GM23248 (cell line): ENCODE data around the gene VPS26C. TPM values are rescaled to one million over a fixed set of nuclear protein-coding genes. Genes with fewer than 3 reads are reported as not detected.

Experiments used
- DNase-seq: peaks from one replicate; pipeline ENCODE4 v3.0.0-alpha.2; 2015
- H2AFZ ChIP-seq: fragments of 200-600 bp; sonication (generic); 2 replicates; pipeline ENCODE4 v1.6.1; 2016; ENCODE audit warnings: antibody characterized with exemption
- H3F3A ChIP-seq: fragments of 200-600 bp; sonication (generic); 2 replicates; pipeline ENCODE4 v1.6.1; 2016; ENCODE audit warnings: mild to moderate bottlenecking, antibody characterized with exemption, mixed run types; ENCODE audit not compliant: insufficient read depth
- H3K27ac ChIP-seq: fragments of 200-600 bp; sonication (generic); 2 replicates; pipeline ENCODE4 v1.5.1; 2016; ENCODE audit warnings: mild to moderate bottlenecking
- H3K27me3 ChIP-seq: fragments of 200-600 bp; sonication (generic); replicated peaks from 2 replicates; pipeline ENCODE4 v1.6.1; 2016; ENCODE audit warnings: mild to moderate bottlenecking; ENCODE audit not compliant: insufficient read depth
- H3K36me3 ChIP-seq: fragments of 200-600 bp; sonication (generic); 2 replicates; pipeline ENCODE4 v1.6.1; 2016; ENCODE audit warnings: low read depth, mild to moderate bottlenecking
- H3K4me1 ChIP-seq: fragments of 200-600 bp; sonication (generic); 2 replicates; pipeline ENCODE4 v1.6.1; 2016; ENCODE audit warnings: mild to moderate bottlenecking; ENCODE audit not compliant: insufficient read depth
- H3K4me2 ChIP-seq: fragments of 200-600 bp; sonication (generic); one replicate; pipeline ENCODE4 v1.6.1; 2016; ENCODE audit warnings: mild to moderate bottlenecking; ENCODE audit not compliant: unreplicated experiment
- H3K4me3 ChIP-seq: fragments of 200-600 bp; sonication (generic); 2 replicates; pipeline ENCODE4 v1.5.1; 2016; ENCODE audit warnings: mild to moderate bottlenecking
- H3K79me2 ChIP-seq: fragments of 200-600 bp; sonication (generic); 2 replicates; pipeline ENCODE4 v1.6.1; 2016; ENCODE audit warnings: mild to moderate bottlenecking; ENCODE audit not compliant: insufficient read depth
- H3K9ac ChIP-seq: fragments of 200-600 bp; sonication (generic); 2 replicates; pipeline ENCODE4 v1.6.1; 2016; ENCODE audit warnings: mild to moderate bottlenecking
- H3K9me2 ChIP-seq: fragments of 200-600 bp; sonication (generic); 2 replicates; pipeline ENCODE4 v1.6.1; 2016; ENCODE audit warnings: mixed run types, mild to moderate bottlenecking, moderate library complexity; ENCODE audit not compliant: insufficient read depth
- H3K9me3 ChIP-seq: fragments of 200-600 bp; sonication (generic); one replicate; pipeline ENCODE4 v1.6.1; 2017; ENCODE audit warnings: low read depth
- H4K20me1 ChIP-seq: fragments of 200-600 bp; sonication (generic); 2 replicates; pipeline ENCODE4 v1.6.0; 2016; ENCODE audit not compliant: insufficient read depth
- EZH2 ChIP-seq: fragments of 200-600 bp; sonication (generic); IDR thresholded peaks from 2 replicates; pipeline ENCODE4 v1.6.1; 2018; ENCODE audit warnings: antibody characterized with exemption, mild to moderate bottlenecking; ENCODE audit not compliant: insufficient read depth, poor library complexity, severe bottlenecking
- EZH2phosphoT487 ChIP-seq: fragments of 200-600 bp; sonication (generic); IDR thresholded peaks from 2 replicates; pipeline ENCODE4 v1.6.1; 2018; ENCODE audit warnings: antibody characterized with exemption, moderate library complexity, mild to moderate bottlenecking, low read depth; ENCODE audit not compliant: insufficient read depth
- WGBS, 2 experiments: methylation state at CpG; one replicate each; pipeline ENCODE4 v1.1.6; 2015 to 2017; ENCODE audit warnings: low lambda C conversion rate in 2 of 2, low coverage in 1 of 2; ENCODE audit errors: missing lambda C conversion rate in 2 of 2; 5-methylcytosine and 5-hydroxymethylcytosine counted together
- in situ Hi-C: fragments of 300-500 bp; cut with MboI; formaldehyde crosslinking; loops from 2 replicates; pipeline ENCODE4 v1.15.0; 2020
- polyA plus RNA-seq: library from polyadenylated mRNA; unstranded; fragments of >200 nt; fragmentation: Nextera tagmentation; extraction: Ambion mirVana; gene quantifications from 2 replicates; pipeline ENCODE4 v1.2.1, GENCODE V29; 2016
- total RNA-seq: library from RNA; depleted of rRNA; stranded (reverse); fragments of >200 nt; shearing (Covaris generic); gene quantifications from 2 replicates; pipeline ENCODE4 v1.2.3, GENCODE V29; 2014

Gene VPS26C
- total and polyA plus RNA-seq, 2 experiments from 2014 or later, result 42.3 to 55.0 TPM

GRCh38 chr21:37206496-37206895 is 60.6 kb downstream of the VPS26C start:
- H3K79me2 ChIP-seq, result no peaks in the 10 kb centered on the region

GRCh38 chr21:37204580-37204979 is 62.6 kb downstream of the VPS26C start:
- WGBS, 2 experiments, result 87 to 90% methylated on average over 7 of the region's 7 CpGs
- Histone ChIP-seq H3K4me2 (no peak overlapping the region), H3K27me3 (no peaks in the 10 kb centered on the region), H3K9me2 (no peaks in the 10 kb centered on the region), H3K36me3 (peaks cover 31% of the 10 kb centered on the region), H3K27ac (no peak overlapping the region), H2AFZ (no peak overlapping the region), H3K9ac (no peak overlapping the region), H3F3A (peaks cover 21% of the 10 kb centered on the region), H4K20me1 (no peaks in the 10 kb centered on the region), H3K79me2 (no peaks in the 10 kb centered on the region), H3K4me3 (no peak overlapping the region), H3K9me3 (no peaks in the 10 kb centered on the region), H3K4me1 (peaks cover 15% of the 10 kb centered on the region; the same call in 1 of the 2 replicates)
- TF ChIP-seq EZH2phosphoT487, result no peak
- no peak for DNase-seq
- in situ Hi-C loops, result no loop called here

More at GRCh38 chr21:37206496-37206895, 60.6 kb downstream of the VPS26C start:
- in situ Hi-C loops, result no loop called here
- no peaks in the 10 kb centered on the region for H3K27me3 ChIP-seq
- no peaks in the 10 kb centered on the region for H3K9me3 ChIP-seq
- H3K4me2 ChIP-seq, result no peak overlapping the region
- peaks cover 15% of the 10 kb centered on the region; the same call in 1 of the 2 replicates for H3K4me1 ChIP-seq
- no peaks in the 10 kb centered on the region for H4K20me1 ChIP-seq
- no peak overlapping the region for H3K27ac ChIP-seq
- WGBS, 2 experiments, result 85 to 86% methylated on average over 7 of the region's 7 CpGs
- DNase-seq, result no peak
- TF ChIP-seq EZH2phosphoT487, result no peak
- no peak for TF ChIP-seq EZH2
- no peak overlapping the region for H3K9ac ChIP-seq
- peaks cover 21% of the 10 kb centered on the region for H3F3A ChIP-seq
- H3K36me3 ChIP-seq, result peaks cover 19% of the 10 kb centered on the region
- no peaks in the 10 kb centered on the region for H3K9me2 ChIP-seq
- no peak overlapping the region for H3K4me3 ChIP-seq
- H2AFZ ChIP-seq, result no peak overlapping the region

GRCh38 chr21:37202221-37203110 is 64.7 kb downstream of the VPS26C start:
- Histone ChIP-seq H3K9ac (no peak overlapping the region), H2AFZ (no peak overlapping the region)

GRCh38 chr21:37200641-37201480 is 66.3 kb downstream of the VPS26C start:
- H3K4me1 ChIP-seq, result peaks cover 13% of the 10 kb centered on the region; the same call in 1 of the 2 replicates
- peaks cover 50% of the 10 kb centered on the region for H3K36me3 ChIP-seq
- no peak overlapping the region for H3K9ac ChIP-seq
- no peaks in the 10 kb centered on the region for H4K20me1 ChIP-seq
- TF ChIP-seq EZH2phosphoT487 (no peak), EZH2 (no peak)
- 86 to 88% methylated on average over 16 of the region's 16 CpGs for WGBS, 2 experiments
- DNase-seq, result no peak
- no peaks in the 10 kb centered on the region for H3K9me2 ChIP-seq
- H3K4me2 ChIP-seq, result no peak overlapping the region
- no peaks in the 10 kb centered on the region for H3K9me3 ChIP-seq
- in situ Hi-C loops, result no loop called here
- H3F3A ChIP-seq, result peaks cover 9% of the 10 kb centered on the region
- 0 out of 2 replicates have a peak, but pooled peaks cover 6% of the 10 kb centered on the region for H3K79me2 ChIP-seq
- H3K4me3 ChIP-seq, result no peak overlapping the region
- no peaks in the 10 kb centered on the region for H3K27me3 ChIP-seq
- no peak overlapping the region for H2AFZ ChIP-seq
- no peak overlapping the region for H3K27ac ChIP-seq

More at GRCh38 chr21:37202221-37203110, 64.7 kb downstream of the VPS26C start:
- in situ Hi-C loops, result no loop called here
- TF ChIP-seq EZH2phosphoT487, result no peak
- no peak for TF ChIP-seq EZH2
- Histone ChIP-seq H3K27me3 (no peaks in the 10 kb centered on the region), H3K4me2 (no peak overlapping the region), H3K79me2 (0 out of 2 replicates have a peak, but pooled peaks cover 4% of the 10 kb centered on the region), H3K36me3 (peaks cover 39% of the 10 kb centered on the region), H3K27ac (no peak overlapping the region), H3K9me2 (no peaks in the 10 kb centered on the region), H3F3A (peaks cover 24% of the 10 kb centered on the region), H3K4me1 (peaks cover 11% of the 10 kb centered on the region; the same call in 1 of the 2 replicates), H3K4me3 (no peak overlapping the region), H4K20me1 (no peaks in the 10 kb centered on the region), H3K9me3 (no peaks in the 10 kb centered on the region)
- no peak for DNase-seq
- 82 to 87% methylated on average over 14 of the region's 14 CpGs for WGBS, 2 experiments
